NCI-H2029 treated with DMSO at 0.1 percent for 48 hours (cell line): Measurements from ENCODE around the gene DIP2C.
"Not testable (repeated sequence)": the region's sequence is repeated elsewhere in the genome, so short reads cannot be mapped to it uniquely, and the experiment has no call there.

Experiments used
- DNase-seq: peaks from one replicate; lab custom pipeline; 2025; lab: John Stamatoyannopoulos, UW

Gene DIP2C

DNA sequence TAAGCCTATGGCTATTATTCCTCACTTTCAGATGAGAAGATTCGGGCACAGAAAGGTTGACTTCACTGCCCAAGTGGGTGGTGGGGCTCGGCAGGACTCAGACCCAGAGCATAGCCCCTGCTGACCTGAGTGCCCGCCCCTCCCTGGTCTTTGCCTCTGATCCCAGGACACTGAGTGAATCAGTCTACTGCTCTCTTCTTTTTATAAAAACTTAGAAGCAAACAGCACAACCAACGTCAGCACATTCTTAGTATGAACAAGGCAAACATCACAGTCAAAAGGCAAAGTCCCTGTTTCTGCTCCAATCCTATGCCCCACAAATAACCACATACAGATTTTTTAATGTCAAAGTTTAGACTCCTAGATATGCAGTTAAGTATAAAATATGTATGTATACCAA is 316.5 kb downstream of the DIP2C start:
- no peak for DNase-seq

DNA sequence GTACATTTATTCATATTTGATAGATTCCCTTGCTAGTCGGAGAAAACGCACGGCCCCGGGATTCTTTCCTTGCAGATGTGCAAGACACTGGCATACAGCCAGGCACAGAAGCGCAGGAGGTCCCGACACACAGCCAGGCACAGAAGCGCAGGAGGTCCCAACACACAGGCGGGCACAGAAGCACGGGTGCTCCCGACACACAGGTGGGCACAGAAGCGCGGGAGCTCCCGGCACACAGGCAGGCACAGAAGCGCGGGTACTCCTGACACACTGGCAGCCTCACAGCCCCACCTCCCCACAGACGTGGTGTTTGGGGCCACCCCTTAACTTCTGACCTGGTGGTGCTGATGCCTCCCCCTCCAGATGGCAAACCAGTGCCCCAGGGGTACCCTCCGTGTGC is 316.9 kb downstream of the DIP2C start:
- no peak for DNase-seq

DNA sequence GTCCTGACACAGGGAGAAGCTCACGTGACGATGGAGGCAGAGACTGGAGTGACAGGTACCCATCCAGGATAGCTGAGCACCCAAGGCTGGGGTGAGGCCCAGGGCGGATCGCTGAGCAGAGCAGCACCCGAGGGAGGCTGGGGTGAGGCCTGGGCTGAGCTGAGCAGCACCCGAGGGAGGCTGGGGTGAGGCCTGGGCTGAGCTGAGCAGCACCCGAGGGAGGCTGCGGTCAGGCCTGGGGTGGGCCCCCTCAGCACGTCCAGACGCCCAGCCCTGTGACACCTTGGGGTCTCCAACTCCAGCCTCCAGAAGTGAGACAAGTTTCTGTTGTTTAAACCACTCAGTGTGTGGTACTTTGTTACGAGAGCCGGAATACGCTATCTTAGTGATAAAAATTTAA is 318.0 kb downstream of the DIP2C start:
- DNase-seq = no peak

DNA sequence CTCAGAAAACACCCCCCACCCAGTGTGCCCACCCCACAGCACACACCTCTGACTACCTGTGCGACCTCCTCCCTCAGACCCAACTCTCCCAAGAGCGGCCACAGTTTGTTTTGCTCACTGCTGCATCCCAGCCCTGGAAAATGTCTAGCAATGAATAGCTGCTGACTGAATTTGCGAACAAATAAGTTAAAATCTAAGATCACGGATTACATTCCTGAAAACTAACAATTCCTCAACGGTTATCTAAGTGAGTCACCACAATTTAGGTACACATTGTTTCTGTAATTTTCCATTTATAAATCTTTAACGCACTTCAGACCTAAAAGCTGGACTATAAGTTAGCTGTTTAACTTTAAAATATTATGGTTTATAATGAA is 319.0 kb downstream of the DIP2C start:
- no peak for DNase-seq

DNA sequence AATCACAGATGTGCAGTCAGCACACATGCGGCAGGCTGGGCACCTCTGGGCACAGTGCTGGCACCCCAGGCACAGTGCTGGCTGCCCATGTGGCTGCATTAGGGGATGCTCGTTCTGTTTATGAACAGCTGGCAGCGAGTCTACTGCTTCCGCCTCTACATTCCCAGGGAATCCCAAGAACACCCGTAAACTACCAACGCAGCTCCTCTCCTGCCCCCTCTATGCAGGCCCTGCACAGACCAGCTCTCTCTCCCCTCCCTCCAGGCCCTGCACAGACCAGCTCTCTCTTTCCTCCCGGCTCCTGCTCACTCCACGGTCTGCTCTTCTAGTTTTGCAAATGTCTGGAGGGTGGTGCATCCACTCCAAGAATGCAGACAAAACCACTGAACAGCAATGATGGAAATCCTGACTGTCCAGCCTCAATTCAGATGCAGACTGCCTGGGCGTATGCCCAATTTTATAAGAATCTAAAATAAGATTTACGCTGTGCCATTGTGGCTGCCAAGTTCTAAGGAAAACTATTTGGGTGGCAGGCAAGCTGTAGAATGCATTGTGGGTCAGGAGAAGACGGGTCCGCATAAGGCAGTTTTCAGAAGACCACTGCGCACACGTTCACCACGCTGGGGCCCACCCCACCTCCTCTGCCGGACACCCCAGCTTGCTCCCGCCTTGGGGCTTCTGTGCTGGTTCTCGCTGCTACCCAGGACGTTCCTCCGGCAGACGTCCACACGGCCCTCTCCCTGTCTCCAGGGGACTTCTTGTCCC is 319.6 kb downstream of the DIP2C start:
- no peak for DNase-seq

DNA sequence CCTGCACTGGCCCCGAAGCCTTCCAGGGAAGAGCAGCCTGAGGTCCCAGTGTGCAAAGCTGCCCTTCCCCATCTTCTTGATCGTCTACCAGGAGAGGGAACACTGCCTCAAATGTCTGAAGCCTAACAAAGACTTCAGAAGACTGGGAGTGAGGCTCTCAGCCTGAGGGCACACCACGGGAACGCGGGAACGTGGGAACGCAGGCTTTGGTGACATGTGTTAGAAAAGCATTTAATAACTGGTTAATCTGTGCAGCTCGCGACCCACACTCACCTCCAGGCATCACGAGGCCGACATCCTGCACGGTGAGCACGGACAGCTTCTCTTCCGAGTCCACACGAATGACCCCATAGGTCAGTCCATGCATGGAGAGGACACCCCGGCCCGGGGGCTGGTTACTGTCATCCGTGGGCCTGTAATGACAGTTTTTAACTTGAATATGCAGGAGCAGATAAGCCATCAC is 320.2 kb downstream of the DIP2C start:
- no peak for DNase-seq

DNA sequence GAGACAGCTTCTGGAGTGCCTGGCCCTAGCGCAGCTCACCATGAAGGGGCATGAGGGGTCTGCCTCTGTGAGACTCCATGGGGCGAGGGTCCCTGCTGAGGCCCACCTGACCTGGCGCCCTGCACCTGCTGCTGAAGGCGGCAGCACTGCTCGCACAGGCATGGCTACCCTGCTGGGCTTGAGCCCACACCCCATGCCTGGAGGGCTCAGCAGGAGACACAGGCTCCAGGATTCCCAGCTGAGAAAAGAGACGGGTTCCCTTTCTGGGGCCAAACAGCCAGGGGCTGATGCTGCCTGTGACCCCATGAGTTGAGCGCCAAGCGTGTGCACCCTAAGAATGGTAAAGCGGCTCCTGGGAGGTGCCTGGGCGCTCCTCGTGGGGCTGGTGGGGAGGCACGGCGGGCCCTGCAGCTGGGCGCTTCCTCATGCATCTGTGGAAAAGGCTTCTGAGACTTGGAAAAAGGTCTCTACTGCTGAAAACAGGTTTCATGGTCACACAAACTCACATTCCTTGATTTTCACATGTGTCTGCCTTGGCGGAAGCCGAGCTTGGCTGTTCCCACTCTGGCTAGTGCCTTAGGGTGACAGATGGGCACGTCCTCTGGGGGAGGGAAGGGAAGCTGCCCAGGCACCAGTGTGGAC is 320.8 kb downstream of the DIP2C start:
- no peak for DNase-seq

DNA sequence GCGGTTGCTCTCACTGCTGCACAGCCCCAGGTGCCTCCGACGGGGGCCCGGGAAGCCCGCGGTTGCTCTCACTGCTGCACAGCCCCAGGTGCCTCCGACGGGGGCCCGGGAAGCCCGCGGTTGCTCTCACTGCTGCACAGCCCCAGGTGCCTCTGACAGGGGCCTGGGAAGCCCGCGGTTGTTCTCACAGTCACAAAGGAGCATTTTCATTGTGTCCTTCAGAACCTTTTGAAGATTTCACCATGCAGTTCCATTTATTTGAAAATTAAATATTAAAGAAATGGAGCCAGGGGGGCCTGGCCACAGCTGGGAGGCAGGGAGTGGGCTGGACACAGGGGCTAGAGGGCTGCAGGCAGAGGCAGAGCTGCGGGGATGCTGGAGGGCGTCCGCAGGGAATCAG is 321.4 kb downstream of the DIP2C start:
- not testable (repeated sequence) for DNase-seq

DNA sequence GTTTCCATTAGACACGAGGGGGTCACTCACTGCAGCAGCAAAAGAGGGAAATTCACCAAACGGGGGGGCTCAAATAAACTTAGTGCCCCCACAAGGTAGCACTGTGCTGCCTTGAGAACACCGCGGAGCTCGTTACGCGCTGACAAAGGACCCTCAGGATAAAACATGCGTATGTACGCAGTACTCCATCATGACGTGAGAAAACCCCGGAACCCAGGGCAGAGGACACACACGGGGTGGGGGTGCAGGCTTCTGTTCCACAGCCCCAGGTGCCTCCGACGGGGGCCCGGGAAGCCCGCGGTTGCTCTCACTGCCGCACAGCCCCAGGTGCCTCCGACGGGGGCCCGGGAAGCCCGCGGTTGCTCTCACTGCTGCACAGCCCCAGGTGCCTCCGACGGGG is 321.8 kb downstream of the DIP2C start:
- DNase-seq = no peak

DNA sequence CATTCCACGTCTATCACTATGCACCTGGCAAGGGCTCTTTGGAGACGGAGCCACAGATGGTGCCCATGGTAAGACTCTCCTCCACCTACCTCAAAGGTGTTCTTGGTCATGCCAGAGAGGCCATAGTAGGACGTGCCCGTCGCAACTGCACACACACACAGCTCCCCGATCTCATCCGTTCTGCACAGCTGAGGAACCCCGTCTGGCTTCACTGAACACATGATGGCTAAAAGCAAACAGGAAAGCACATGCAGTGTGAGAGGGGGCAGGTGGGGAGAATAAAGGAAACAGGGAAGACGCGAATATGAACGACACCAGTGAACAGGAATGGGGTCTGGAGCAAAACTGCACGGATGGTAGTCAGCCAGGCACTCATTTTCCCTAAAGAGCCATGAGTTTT is 323.3 kb downstream of the DIP2C start:
- DNase-seq = no peak

DNA sequence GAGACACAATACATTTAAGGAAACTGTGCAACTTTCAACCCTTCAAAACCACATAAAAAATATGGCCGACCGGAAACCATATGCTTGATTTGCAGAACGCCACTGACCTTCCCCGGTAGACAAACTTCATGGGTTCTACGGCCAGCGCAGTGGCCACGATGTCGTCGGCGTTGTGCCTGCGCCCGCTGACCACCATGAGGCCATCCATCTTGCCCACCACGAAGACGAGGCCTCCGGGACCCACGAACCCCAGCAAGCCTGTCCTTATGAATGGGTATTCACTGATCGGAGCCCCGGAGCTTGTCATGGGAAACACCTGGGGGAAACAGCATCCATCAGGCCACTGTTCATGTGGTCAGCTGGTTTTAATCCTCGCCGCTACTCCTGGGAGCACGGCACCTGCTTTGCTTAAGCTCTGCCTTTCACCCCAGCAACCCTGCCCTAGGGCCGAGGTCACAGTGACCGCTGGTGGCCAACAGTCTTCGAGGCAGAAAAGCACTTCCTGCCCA is 325.1 kb downstream of the DIP2C start:
- no peak for DNase-seq

DNA sequence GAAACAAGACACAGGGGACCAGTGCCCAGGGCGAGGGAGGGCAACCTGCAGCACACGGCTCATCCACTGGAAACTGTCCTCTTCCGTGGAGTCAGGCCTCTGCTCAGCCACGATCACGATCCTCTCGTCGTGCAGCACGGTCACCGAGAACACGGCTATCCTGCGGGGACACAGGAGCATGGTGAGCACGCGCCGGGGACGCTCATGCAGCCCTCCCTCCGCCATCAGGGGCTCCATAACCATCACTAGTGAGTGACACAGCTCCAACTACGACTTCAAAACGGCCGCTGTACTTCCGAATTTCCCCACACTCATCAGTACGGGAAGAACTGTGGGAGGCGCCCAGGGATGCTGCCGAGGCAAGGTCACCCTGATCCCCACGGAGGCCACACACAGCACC is 326.3 kb downstream of the DIP2C start:
- no peak for DNase-seq

DNA sequence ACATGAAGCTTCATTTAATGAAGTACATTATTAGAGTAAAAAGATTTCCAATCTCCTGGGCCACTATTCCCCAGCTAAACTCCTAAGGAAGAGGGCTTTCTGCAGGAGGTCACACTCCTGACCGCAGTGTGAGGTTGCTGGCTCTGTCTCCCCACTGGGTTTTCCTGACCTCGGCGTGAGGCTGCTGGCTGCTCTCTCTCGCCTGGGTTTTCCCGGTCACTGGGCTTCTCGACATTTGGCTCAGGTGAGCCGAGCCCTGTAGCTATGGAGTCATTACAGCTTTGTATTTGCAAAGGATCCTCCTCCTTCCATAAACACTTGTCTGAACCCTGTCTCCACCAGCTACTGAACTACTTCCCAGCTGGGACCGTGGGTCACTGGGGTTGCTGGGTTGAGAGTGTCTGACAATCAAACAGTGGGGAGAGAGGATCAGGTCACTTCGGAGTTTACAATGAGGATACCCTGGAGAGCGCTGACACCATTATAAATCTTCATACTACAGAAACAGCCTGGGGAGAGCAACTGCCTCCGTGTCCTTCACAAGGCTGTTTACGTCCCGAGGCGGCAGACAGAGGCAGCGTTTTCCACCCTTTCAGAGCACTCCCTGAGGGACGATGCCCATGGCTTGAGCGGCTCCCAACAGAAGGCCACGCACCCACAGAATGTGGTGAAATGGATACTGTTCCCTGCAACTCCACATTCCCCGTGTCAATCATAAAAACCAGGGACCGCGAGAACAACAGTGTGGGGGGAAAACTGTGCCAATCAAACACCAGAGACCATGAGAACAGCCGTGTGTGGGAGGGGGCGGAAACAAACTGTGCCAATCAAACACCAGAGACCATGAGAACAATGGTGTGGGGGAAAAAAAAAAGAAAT is 328.0 kb downstream of the DIP2C start:
- DNase-seq = peak; percentile 9

DNA sequence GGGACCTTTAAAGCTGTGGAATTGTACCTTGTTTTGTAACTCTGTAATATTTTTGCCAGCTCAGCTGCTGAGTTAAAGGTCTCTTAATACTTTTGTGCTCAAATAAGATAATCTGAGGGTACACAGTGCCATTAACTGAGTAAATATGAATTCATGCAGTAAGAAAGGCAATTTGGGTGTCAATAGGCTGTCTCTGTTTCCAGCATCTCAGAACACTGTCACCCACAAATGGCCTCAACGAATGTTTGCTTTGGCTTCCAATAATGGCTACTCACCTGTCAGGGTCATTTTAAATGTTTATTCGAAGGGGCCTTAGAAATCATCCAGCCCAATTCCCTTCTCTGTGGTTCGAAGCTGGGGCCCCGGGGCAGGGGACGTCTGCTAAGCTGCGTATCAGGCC is 328.8 kb downstream of the DIP2C start:
- no peak for DNase-seq

DNA sequence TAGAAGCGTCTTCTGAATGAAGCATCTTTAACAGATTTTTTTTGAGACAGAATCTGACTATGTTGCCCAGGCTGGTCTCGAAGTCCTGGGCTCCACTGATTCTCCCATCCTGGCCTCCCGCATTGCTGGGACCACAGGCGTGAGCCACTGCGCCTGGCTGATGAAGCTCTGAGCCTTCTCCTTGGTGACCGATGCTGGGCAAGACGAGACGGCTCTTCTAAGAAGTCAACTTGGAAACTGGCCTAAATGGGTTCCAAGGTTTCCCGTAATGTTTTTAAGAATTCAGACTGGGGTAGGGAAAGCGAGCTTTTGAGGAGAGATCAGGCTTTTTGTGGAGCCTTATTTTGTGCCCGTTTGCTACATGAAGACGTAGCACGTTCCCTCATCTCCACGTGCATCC is 329.7 kb downstream of the DIP2C start:
- no peak for DNase-seq

DNA sequence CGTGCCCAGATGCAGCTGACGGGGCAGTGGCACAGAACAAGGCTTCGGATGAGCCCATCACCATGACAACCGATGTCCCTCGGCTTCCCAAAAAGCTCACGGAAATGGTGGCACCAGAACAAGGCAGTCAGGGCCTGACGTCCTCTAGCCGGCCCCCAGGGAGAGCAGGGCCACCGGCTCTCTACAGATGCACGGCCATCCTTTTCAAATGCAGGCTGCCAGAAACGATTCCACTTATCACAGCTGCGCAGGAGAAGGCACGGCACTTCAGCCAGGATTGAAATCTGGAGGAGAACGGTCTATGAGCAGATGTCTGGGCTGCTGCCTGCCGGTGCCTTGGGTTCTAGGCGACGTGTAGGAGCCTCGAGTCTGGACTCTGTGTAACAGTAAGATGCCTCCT is 330.4 kb downstream of the DIP2C start:
- no peak for DNase-seq

DNA sequence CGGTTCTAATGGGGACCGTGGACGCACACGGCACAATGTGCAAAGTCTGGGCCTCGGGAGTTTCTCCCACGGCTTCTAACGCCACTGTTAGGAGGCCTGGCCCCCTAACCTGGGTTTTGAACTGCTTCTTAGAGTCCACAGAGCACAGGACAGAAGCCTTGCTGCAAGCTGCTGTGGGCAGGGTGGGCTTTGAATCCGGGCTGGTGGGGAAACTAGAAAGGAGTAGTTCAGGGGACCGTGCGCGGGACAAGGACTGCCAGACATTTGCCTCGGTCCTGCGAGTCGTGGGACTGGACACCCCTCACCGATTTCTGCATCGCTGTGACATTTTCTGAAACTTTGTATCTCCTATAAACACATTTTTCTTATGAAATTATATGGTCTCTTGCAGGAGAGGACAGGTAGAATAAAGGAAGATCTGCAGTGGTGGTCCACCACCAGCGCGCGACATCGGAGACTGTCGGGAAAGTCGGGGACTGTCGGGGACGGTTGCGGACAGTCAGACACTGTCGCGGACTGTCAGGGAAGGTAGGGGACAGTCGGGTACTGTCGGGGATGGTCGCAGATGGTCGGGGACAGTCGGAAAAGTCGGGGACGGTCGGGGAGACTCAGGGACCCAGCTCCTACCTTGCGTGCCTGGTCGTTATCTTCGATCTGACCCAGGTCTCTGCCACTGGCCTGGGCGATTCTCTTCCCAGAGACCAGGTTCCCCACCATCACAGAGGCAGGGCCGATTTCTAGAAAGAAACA is 332.1 kb downstream of the DIP2C start:
- no peak for DNase-seq

DNA sequence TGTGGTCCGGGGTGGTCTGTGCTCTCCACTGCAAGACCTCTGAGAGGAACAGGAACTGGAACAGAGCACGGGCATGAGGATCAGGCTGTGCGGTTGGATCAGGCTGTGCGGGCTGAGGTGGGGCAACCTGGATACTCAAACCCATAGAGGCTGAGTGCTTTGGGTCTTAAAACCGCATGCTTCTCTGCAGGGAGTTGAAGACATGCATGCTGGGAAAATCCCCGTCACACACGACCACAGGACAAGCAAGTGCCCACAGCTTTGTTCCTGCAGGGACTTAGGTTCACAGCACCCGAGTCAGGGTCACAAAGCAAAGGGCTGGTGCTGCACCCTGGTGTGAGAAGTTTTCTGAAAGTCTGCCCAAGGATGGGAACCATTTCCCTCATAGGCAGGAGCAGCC is 333.0 kb downstream of the DIP2C start:
- no peak for DNase-seq

DNA sequence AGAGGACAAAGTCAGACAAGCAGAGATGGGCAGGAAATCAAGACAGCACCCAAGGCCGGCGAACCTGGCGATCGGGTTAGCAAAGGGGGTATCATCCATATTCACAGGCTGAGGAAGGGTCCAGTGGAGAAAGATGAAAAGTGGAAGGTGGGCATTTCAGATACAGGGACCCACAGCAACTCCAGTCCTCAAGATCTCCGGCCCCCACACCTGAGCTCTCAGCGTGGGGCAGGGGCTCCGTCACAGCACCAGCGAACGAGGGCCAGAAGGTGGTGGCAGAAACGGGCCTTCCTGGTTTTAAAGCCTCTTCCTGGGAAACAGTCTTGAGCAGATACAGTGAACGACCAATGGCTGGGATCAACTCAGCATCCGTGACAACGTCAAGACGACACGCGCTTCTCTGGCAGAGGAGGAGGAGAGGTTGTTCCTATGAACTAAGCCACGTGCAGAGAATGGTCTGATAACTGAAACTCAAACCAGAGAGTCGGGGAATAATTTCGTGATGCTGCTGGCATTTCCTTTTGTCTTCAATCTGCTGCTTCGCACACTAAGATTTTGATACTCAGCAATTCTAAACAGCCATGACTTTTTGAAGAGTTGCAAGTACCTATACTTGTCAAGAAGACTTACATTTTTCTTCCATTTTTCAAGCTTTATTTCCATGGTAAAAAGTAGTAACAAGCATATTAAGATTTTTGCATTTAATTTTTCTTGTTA is 334.4 kb downstream of the DIP2C start:
- no peak for DNase-seq

DNA sequence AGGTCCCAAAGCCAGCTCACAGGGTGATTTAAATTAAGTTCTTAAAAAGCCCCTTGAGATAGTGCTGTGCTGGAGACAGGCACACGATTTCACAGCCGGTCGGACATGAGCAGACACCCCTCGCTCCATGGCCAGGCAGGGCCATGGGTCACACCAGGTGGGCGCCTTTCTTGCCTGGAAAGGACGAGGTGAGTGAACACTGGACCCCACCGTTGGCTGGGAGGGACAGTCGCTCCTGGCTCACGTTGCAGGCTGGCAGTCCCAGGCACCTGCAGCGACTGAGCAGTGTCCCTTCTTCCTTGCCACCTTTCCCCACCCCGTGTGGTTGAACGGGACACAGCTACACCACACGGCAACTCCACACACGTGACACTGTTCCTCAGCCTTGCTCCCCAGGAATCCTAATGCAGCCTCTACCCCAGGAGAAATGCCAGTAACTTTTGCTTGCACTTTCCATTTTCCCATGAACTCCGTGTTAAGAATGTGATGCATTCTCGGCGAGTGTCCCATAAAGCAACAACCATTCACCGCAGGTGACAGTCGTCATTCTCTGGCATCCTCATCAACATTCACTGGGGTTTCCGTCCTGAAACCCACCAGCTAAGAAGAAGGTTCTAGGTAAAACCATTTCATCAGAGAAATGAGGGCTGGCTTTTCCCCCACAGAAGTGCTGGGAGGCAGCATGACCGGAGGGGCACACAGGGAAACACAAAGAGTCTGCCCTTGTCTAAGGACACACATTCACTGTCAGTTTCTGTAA is 336.8 kb downstream of the DIP2C start:
- no peak for DNase-seq
